ENCODE measurements around the gene ARPC4. TPM values are rescaled to one million over a fixed set of nuclear protein-coding genes. Genes with fewer than 3 reads are reported as not detected.
A peak's percentile ranks its signal among the peaks of the same experiment; 100 is the strongest.

Gene ARPC4
- total RNA-seq = 100 to 1,000 TPM; 196 to 204 TPM

DNA sequence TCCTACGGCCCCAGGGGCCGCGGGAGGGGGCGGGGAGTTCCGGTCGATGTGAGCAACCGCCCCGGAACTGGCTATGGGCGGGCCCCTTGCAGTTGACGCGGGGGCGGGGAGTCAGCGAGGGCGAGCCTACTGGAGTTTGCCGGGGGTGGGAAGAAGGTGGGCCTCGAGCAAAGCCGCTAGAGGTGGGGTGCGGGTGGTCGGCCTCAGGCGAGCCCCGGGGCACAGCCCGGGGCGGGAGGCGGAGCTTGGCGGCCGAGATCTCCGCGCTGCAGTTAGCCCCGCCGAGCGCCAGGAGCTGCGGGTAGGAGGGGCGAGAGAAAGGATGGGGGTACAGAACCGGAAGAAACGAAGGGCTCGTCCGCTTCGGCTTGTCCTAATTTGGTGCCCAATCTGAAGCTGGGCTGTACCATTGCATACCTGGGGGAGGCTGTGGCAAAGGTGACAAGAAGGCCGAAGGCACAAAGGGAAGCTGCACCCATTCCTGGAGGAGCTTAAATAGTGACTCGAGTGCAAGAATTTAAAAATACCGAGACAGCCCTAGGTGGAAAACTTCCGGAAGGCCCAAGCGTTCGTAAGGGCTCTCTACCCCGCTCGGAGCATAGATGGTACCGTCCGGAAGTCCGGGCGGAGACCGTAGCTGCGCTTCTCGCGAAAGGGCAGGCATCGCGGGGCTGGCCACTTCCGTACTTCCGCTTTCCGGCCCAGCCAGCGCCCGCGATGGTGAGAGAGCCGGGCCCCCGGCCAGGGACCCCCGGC lies at the start of gene ARPC4, which contains the start of gene TADA3:
ARPC4 (plus strand) TSS at position 678 of the 756 bp plus-strand sequence; CDS start at position 718, 40 bp downstream.
TADA3 (minus strand) TSS at position 69 of the 756 bp plus-strand sequence. CDS start 1,007 bp downstream, outside the sequence.
- Histone ChIP-seq H3K9me3 (no peaks in the 10 kb centered on the region), H3K4me3 (peak within 1 kb of the TSS; percentile 99)
- TF ChIP-seq, protein P1, sequence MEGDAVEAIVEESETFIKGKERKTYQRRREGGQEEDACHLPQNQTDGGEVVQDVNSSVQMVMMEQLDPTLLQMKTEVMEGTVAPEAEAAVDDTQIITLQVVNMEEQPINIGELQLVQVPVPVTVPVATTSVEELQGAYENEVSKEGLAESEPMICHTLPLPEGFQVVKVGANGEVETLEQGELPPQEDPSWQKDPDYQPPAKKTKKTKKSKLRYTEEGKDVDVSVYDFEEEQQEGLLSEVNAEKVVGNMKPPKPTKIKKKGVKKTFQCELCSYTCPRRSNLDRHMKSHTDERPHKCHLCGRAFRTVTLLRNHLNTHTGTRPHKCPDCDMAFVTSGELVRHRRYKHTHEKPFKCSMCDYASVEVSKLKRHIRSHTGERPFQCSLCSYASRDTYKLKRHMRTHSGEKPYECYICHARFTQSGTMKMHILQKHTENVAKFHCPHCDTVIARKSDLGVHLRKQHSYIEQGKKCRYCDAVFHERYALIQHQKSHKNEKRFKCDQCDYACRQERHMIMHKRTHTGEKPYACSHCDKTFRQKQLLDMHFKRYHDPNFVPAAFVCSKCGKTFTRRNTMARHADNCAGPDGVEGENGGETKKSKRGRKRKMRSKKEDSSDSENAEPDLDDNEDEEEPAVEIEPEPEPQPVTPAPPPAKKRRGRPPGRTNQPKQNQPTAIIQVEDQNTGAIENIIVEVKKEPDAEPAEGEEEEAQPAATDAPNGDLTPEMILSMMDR (IDR thresholded peaks at IDR 0.05) = peak; percentile 32

DNA sequence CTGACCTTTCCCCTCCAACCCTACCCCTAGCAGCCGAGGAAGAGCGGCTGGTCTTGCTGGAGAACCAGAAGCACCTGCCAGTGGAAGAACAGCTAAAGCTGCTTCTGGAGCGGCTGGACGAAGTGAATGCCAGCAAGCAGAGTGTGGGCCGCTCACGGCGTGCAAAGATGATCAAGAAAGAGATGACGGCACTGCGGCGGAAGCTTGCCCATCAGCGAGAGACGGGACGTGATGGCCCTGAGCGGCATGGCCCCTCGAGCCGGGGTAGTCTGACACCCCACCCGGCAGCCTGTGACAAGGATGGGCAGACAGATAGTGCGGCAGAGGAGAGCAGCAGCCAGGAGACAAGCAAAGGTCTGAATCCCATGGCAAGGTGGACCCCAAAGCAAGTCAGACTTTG lies 49.3 kb upstream of the ARPC4 start:
- TF ChIP-seq, protein P1 (IDR thresholded peaks at IDR 0.05) = no peak
- ATAC-seq (ENCODE audit: insufficient number of reproducible peaks, low FRiP score, low read depth) = no peak
- Histone ChIP-seq H3K27ac (no peak overlapping the region), H3K27me3 (replicated peaks; ENCODE audit: insufficient read depth) (no peaks in the 10 kb centered on the region), H3K4me3 (no peak overlapping the region), H3K4me1 (ENCODE audit: control insufficient read depth in 1 of 2, low read depth in 2 of 2) (no peaks in the 10 kb centered on the region), H3K36me3 (peaks cover 89% of the 10 kb centered on the region), H3K9me3 (no peaks in the 10 kb centered on the region)
- DNase-seq (ENCODE audit: low spot score) = no peak

More for the DNA sequence above, at the start of gene ARPC4, which contains the start of gene TADA3:
- H3K27me3 ChIP-seq (replicated peaks; ENCODE audit: insufficient read depth) = no peaks in the 10 kb centered on the region
- peaks cover 20% of the 10 kb centered on the region for H3K36me3 ChIP-seq
- peaks cover 17 to 40% of the 10 kb centered on the region in 2 donors for H3K4me1 ChIP-seq (ENCODE audit: control insufficient read depth in 1 of 2, low read depth in 2 of 2)
- H3K27ac ChIP-seq = peak within 1 kb of the TSS; percentile 99
- DNase-seq (ENCODE audit: low spot score) (peak; percentile 83), ATAC-seq (ENCODE audit: insufficient number of reproducible peaks, low FRiP score, low read depth) (peak; percentile 91)

DNA sequence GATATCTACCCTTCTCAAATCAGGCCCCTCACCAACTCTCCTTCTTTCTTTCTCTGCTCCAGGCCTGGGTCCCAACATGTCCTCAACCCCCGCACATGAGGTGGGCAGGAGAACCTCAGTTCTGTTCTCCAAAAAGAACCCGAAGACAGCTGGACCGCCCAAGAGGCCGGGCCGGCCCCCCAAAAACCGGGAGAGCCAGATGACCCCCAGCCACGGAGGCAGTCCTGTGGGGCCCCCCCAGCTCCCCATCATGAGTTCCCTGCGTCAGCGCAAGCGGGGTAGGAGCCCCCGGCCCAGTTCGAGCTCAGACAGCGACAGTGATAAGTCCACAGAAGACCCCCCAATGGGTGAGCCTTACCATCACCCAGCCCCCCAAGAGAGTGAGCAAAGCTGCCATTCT lies 48.7 kb upstream of the ARPC4 start:
- ATAC-seq (ENCODE audit: insufficient number of reproducible peaks, low FRiP score, low read depth) = no peak
- no peak overlapping the region for H3K27ac ChIP-seq

DNA sequence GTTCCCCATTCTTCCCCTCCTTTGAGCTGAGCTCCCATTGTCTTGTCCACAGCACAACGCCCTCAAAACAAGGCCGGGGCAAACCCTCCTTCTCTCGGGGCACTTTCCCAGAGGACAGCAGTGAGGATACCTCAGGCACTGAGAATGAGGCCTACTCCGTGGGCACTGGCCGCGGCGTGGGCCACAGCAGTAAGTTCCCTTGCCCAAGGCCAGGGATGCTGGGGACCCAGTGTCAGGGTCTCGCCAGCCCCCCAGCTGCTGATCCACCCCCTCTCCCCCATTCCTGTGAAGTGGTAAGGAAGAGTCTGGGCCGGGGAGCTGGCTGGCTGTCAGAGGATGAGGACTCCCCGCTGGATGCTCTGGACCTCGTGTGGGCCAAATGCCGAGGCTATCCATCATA lies 47.4 kb upstream of the ARPC4 start:
- peaks cover 0 to 9% of the 10 kb centered on the region in 2 donors for H3K4me1 ChIP-seq (ENCODE audit: control insufficient read depth in 1 of 2, low read depth in 2 of 2)
- no peak overlapping the region for H3K27ac ChIP-seq
- no peaks in the 10 kb centered on the region for H3K9me3 ChIP-seq
- no peak overlapping the region for H3K4me3 ChIP-seq
- TF ChIP-seq, protein P1 (IDR thresholded peaks at IDR 0.05) = no peak
- ATAC-seq (ENCODE audit: insufficient number of reproducible peaks, low FRiP score, low read depth) = no peak
- peaks cover 70% of the 10 kb centered on the region for H3K36me3 ChIP-seq
- DNase-seq (ENCODE audit: low spot score) = no peak
- H3K27me3 ChIP-seq (replicated peaks; ENCODE audit: insufficient read depth) = no peaks in the 10 kb centered on the region

More for the DNA sequence above, 48.7 kb upstream of the ARPC4 start:
- H3K4me3 ChIP-seq = no peak overlapping the region
- no peaks in the 10 kb centered on the region for H3K27me3 ChIP-seq (replicated peaks; ENCODE audit: insufficient read depth)
- H3K4me1 ChIP-seq (ENCODE audit: control insufficient read depth in 1 of 2, low read depth in 2 of 2) = peaks cover 0 to 4% of the 10 kb centered on the region in 2 donors
- TF ChIP-seq, protein P1 (IDR thresholded peaks at IDR 0.05) = no peak
- peaks cover 83% of the 10 kb centered on the region for H3K36me3 ChIP-seq
- no peak for DNase-seq (ENCODE audit: low spot score)
- H3K9me3 ChIP-seq = no peaks in the 10 kb centered on the region

DNA sequence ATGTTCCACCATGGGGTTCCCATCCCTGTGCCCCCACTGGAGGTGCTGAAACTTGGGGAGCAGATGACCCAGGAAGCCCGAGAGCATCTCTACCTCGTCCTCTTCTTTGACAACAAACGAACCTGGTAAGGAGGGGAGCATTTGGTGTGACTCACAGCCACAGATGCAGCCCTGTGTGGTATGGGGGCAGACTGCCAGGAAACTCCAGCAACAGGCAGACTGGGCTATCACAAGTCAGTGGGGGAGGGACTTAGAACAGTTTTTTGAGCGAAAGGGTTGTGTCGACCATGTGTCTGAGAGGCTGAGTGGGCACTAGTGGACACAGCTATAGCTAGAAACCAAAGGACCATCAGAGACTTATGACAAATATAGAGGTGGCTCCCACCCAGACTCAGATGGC lies 46.6 kb upstream of the ARPC4 start:
- ATAC-seq (ENCODE audit: insufficient number of reproducible peaks, low FRiP score, low read depth) (no peak), DNase-seq (ENCODE audit: low spot score) (no peak)
- Histone ChIP-seq H3K36me3 (peaks cover 62% of the 10 kb centered on the region), H3K4me1 (ENCODE audit: control insufficient read depth in 1 of 2, low read depth in 2 of 2) (peaks cover 0 to 17% of the 10 kb centered on the region in 2 donors), H3K27me3 (replicated peaks; ENCODE audit: insufficient read depth) (no peaks in the 10 kb centered on the region), H3K27ac (no peak overlapping the region), H3K9me3 (no peaks in the 10 kb centered on the region), H3K4me3 (no peak overlapping the region)
- TF ChIP-seq, protein P1 (IDR thresholded peaks at IDR 0.05) = no peak
